ENCODE results near the gene WDR88.

- TF ChIP-seq CTCF (IDR thresholded peaks at IDR 0.05; ENCODE audit: insufficient read depth, low read depth, low read length) (no peak), EZH2 (IDR thresholded peaks at IDR 0.05; ENCODE audit: insufficient read depth, low read length) (no peak)
Measured at GRCh38 chr19:33171916-33172359, 40.0 kb downstream of the WDR88 start.

Measured in astrocyte (in vitro differentiated cells and primary cell).